LNCaP clone FGC (cell line): ENCODE measurements around the gene TAF11.
"Not testable (repeated sequence)": the region's sequence is repeated elsewhere in the genome, so short reads cannot be mapped to it uniquely, and the experiment has no call there.

ENCODE experiments used
- DNase-seq: peaks from one replicate; pipeline ENCODE4 v3.0.0-alpha.2; 2011; ENCODE audit warnings: low read depth
- H3K4me3 ChIP-seq: 2 replicates; pipeline ENCODE4 v1.5.1; 2011; ENCODE audit warnings: mild to moderate bottlenecking, low read depth, low read length, control low read depth
- CTCF ChIP-seq: IDR thresholded peaks from 2 replicates; pipeline ENCODE4 v1.5.1; 2012; ENCODE audit warnings: mild to moderate bottlenecking; ENCODE audit not compliant: control insufficient read depth, insufficient read depth; ENCODE audit errors: extremely low read depth

Gene TAF11

GRCh38 chr6:34904990-34905613 is 17.3 kb upstream of the TAF11 start:
- no peak overlapping the region for H3K4me3 ChIP-seq
- TF ChIP-seq CTCF: no peak
- no peak for DNase-seq

- no peak for TF ChIP-seq CTCF
Measured at GRCh38 chr6:34901930-34902329, 14.1 kb upstream of the TAF11 start.

GRCh38 chr6:34900321-34901031 is 12.6 kb upstream of the TAF11 start:
- H3K4me3 ChIP-seq: no peak overlapping the region
- no peak for DNase-seq
- no peak for TF ChIP-seq CTCF

More at GRCh38 chr6:34901930-34902329, 14.1 kb upstream of the TAF11 start:
- no peak for DNase-seq
- H3K4me3 ChIP-seq: no peak overlapping the region

- DNase-seq, H3K4me3 ChIP-seq: not testable (repeated sequence)
Measured at GRCh38 chr6:34899748-34900147, 11.9 kb upstream of the TAF11 start.

- no peak for TF ChIP-seq CTCF
Measured at GRCh38 chr6:34897716-34898115, 9.9 kb upstream of the TAF11 start.

GRCh38 chr6:34897130-34897529 is 9.3 kb upstream of the TAF11 start:
- no peak for DNase-seq
- no peak overlapping the region for H3K4me3 ChIP-seq
- TF ChIP-seq CTCF: no peak

More at GRCh38 chr6:34897716-34898115, 9.9 kb upstream of the TAF11 start:
- H3K4me3 ChIP-seq: no peak overlapping the region
- no peak for DNase-seq

GRCh38 chr6:34894693-34895092 is 6.9 kb upstream of the TAF11 start:
- no peak overlapping the region for H3K4me3 ChIP-seq
- DNase-seq: no peak
- no peak for TF ChIP-seq CTCF
